NCI-H82 (cell line): Measurements from ENCODE around the gene PTPRD.
"Not testable (repeated sequence)": the region's sequence is repeated elsewhere in the genome, so short reads cannot be mapped to it uniquely, and the experiment has no call there.

Experiments
- DNase-seq: peaks from one replicate; lab custom pipeline; 2025; lab: John Stamatoyannopoulos, UW

Gene PTPRD

GRCh38 chr9:9970514-9970913, 642.3 kb downstream of the PTPRD start:
- no peak for DNase-seq

DNA sequence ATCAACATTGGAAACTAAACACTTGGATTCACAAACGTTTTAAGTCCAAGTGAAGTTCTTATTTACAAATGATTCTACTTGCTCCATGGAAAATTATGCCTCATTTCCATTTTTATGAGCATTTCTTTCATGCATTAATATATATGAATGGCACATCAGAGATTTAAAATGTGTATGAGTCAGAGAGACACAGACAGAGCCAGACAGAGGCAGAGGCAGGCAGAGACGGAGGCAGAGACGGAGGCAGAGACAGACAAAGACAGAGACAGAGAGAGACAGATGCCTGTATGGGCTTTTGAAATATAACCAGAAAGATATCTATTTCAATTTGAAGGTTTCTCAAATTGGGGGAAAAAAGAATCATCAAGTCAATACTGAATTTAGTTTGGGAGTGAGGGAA, 649.0 kb downstream of the PTPRD start:
- no peak for DNase-seq

- no peak for DNase-seq
These were observed 650.9 kb downstream of the PTPRD start for GRCh38 chr9:9961934-9962333.

GRCh38 chr9:9961487-9961886, 651.3 kb downstream of the PTPRD start:
- DNase-seq: no peak

- DNase-seq: no peak
These were observed 661.1 kb downstream of the PTPRD start for GRCh38 chr9:9951556-9952160.

DNA sequence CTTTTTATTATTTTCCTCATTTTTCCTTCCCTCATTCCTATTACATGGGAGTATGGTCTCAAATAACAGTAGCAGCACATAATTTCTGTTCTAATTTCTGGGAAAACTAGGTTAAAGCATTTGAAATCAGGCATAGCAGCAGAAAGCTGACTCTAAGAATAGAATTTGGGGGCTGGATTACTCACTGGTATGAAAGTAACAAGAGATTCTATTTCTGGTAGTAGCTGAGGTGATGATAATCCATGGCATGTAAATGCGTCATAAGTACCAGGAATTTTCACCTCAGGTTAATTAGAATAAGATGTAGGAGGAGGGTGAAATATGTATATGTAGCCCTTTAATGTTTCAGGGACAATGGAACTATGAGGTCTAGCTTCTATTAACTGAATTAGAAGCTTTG, 662.0 kb downstream of the PTPRD start:
- no peak for DNase-seq

DNA sequence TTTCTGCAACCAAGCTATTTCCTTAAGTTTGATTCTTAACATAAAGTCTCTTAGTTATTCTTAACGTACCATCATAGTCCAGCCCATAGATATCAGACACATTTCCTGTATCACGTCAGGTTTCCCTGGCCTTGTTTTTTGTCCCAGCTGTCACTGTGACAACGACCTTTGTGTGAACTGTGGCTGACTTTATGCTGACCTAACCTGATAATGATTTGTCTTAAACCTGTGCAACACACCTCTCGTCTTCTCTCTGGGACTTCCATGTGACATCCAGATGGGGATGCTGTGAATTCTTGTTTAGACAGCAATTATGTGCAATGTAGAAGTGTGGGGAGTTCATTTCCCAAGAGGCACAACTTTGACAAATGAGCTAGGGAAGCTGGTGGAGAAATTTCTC, 662.8 kb downstream of the PTPRD start:
- DNase-seq: no peak

- no peak for DNase-seq
These were observed 663.4 kb downstream of the PTPRD start for GRCh38 chr9:9949368-9949767.

- DNase-seq: no peak
These were observed 666.8 kb downstream of the PTPRD start for GRCh38 chr9:9945966-9946365.

DNA sequence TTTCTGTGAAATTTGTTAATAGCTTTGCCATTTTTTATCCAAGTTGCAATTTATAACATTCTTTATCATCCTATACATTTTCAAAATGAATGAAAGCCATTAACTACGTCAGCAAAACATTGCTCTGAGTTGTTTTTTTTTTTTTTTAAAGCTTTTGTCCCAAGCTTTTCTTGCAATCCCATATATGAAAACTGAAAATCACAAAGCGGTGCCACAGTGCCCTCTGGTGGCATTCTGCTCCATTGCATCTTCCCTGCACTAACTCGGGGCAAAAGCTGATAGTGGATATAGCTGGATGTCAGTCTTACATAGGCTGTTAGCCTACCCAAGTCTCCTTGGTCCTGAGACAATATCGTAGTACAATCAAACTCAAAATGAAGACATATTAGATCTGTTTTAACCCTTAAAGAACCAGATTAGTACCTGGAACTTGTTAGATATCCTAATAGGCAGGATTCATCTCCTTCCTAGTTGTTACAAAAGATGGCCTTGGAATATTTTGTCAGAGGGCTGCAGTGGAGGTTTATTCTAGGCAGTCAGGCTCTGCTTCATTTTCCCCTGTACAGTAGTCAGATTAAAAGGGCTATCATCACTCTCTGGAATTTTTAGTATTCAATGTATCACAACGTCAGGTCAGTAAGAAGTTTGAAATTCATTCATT, 669.9 kb downstream of the PTPRD start:
- peak; percentile 66 for DNase-seq

DNA sequence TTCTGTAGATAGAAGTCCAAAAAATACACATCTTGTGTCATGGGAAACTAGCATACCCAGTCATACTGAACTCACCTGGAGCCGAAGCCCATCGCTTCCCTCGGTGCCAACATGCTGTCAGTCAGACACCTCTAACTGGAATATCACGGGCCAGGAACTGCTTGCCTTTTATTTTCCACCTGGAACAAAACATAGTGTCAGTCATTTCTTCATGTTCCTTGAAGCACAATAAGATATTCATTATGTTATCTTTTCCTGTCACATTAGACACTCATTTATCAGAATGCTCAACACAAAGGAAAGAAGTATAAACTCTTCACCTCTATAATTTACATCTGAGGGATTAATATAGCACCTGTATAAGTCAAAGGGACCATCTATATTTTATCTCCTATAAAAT, 674.4 kb downstream of the PTPRD start:
- DNase-seq: no peak

DNA sequence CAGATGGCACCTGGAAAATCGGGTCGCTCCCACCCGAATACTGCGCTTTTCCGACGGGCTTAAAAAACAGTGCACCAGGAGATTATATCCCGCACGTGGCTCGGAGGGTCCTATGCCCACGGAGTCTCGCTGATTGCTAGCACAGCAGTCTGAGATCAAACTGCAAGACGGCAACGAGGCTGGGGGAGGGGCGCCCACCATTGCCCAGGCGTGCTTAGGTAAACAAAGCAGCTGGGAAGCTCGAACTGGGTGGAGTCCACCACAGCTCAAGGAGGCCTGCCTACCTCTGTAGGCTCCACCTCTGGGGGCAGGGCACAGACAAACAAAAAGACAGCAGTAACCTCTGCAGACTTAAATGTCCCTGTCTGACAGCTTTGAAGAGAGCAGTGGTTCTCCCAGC, 681.3 kb downstream of the PTPRD start:
- not testable (repeated sequence) for DNase-seq

DNA sequence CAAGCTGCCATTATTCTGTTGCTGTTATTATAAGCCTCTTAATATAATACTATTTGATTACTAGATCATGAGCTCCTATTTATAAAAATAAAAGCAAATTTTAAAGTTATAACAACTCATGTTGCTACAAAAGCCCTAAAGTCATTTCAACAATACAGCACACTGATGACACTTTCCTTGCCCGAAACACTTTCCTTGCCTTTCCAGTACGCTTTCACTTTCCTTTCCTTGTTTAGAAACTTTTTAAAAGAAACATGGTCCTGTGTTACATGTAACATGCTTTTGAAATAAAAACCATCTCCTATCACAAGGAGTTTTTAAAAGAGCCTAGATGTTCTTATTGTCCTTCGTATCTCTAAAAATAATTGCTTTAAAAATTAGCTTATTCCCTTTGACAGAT, 688.4 kb downstream of the PTPRD start:
- DNase-seq: no peak

DNA sequence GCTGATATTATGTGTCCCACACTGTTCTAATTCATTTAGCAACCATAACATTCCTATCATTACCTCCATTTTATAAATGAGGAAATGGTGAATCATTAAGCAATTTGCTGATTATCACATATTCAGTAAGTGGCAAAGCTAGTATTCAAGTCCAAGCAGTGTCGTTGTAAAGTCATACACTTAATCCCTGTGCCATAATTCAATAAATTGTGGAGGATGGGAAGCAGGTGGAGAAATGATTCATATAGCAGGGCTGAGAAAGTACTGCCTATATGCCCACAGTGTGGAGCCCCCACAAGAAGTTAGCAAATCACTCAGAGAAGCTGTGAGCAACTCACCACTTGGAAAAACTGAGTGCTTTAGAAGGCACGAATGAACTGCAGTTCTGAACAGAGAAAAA, 691.0 kb downstream of the PTPRD start:
- no peak for DNase-seq

DNA sequence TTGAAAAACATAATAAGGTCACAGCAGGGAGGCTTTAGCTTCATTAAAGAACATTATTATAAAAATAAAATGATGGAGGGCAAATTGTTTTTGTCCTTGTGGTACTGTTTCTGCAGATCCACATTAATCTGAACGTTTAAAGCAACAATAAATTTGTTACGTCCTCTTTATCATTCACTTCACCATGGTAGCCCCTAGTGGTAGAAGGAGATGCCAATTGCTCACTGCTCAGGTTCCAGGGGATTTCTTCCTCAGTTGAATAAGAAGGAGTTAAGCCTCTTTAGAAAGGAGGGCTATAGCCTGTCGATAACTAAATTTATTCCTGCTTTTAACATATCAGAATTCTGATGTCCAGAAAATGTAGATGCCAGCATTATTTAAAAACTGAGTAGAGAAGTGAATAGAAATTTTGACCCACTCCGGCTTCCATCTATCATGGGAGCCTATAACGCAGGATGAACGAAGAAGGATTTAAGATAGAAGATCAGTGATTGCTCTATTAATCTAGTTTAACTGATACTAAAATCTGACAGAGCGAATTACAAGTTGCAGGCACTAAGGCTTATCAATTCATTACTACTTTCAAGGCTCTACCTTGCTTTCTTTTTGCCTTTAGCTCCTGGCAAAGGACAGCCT, 692.3 kb downstream of the PTPRD start:
- DNase-seq: peak; percentile 59

GRCh38 chr9:9919174-9919775, 693.5 kb downstream of the PTPRD start:
- no peak for DNase-seq

DNA sequence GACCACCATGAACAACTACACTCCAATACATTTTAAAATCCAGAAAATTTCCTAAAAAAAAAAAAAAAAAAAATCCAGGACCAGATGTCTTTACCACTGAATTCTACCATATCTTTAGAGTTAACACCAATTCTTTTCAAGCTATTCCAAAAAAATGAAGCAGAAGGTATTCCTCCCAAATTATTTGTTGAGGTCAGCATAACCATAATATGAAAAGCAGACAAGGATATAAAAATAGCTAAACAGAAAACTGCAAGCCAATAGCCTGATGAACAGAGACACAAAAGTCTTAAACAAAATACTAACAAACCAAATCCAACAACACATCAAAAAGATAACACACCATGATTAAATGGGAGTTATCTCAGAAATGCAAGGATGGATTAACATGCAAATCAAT, 695.4 kb downstream of the PTPRD start:
- DNase-seq: no peak

DNA sequence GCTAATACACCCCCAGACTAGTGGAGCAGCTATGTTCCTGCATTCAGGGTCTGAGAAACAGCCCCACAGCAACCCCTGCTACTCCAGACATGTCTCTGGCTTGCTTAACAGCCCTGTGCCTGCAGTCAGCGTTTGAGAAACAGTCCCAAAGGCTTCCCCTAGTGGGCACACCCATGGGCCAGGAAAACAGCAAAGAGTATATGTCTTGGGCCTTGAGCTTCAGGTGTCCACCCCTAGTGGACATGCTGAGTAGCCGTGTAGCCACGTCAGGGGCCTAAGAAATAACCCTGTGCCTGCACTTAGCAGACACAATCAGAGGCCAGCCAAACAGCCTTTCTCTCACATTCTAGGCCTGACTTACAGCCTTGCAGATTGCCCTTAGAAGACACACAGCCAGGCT, 698.6 kb downstream of the PTPRD start:
- DNase-seq: no peak

DNA sequence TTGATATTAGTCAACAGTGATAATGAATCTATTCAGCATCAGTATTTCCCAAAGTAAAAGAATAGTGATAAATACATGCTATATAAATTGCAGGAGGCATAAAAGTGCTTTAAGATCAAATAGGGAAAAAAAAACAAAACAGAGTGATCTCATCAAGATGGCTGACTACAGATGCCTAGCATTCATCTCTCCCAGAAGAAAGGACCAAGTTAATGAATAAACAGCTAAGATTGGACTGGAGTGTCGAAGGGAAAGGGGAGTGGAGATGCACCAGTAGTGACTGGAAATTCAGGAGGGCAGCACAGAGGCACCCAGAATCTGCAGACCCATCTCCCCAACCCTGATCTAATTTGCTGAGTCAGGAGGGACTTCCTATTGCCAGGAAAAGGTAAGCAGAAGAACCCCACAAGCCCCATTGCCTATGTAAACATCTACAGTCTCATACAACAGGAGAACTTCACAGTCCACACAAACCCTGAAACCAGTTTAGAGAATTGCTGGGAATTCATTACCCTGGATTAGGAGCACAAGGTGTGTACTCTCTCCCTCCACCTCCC, 699.4 kb downstream of the PTPRD start:
- no peak for DNase-seq

DNA sequence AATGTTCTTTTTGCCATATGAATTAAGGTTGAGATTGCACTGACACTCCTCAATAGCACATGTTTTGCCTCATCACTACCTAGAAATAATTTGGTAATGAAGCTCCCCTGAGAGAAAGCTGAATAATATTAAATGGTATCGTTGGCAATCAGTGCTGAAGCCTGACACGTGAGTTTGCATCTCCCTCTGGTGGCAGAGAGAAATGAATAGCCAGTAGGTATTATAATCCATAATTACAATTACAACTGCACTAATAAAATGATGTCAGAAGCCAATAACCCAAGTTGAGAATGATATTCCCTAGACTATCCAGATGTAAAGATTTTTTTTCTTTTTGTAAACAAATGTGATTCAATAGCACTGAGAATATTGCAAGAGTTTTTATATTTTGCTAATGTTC, 700.3 kb downstream of the PTPRD start:
- peak; percentile 35 for DNase-seq

GRCh38 chr9:9905736-9906135, 707.1 kb downstream of the PTPRD start:
- DNase-seq: no peak

DNA sequence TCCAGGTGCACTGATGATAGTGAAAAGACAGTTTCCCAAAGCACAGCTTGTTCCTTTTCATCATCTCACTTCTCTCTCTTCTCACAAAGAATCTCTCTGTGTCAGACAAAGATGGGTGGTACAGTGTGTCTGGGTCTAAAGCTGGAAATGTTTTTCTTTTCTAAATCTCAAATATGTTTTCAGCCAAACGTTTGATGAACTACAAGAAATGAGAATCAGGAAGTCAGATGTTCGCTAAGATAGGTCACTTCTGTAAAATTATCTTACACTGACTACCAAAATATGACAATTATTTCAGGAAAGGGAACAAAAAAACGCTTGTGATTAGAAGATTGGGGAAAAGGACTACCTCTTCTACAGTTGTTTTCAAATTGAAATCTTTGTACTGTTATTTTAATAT, 708.8 kb downstream of the PTPRD start:
- no peak for DNase-seq

GRCh38 chr9:9901624-9902023, 711.2 kb downstream of the PTPRD start:
- DNase-seq: no peak
